GM06990 (cell line): ENCODE measurements around the gene LSM10.

Experiments
- DNase-seq: peaks from one replicate; pipeline ENCODE4 v3.0.0-alpha.2; 2011; ENCODE audit not compliant: insufficient read length; ENCODE audit errors: extremely low read depth
- H3K27me3 ChIP-seq: replicated peaks from 2 replicates; pipeline ENCODE4 v1.6.0; 2011; ENCODE audit warnings: low read length; ENCODE audit not compliant: control insufficient read depth, insufficient read depth
- H3K36me3 ChIP-seq: 2 replicates; pipeline ENCODE4 v1.5.1; 2011; ENCODE audit warnings: low read length; ENCODE audit not compliant: control insufficient read depth, insufficient read depth
- H3K4me3 ChIP-seq: replicated peaks from 2 replicates; pipeline ENCODE4 v1.5.1; 2011; ENCODE audit warnings: low read depth, mild to moderate bottlenecking, control low read depth, low read length
- TF ChIP-seq, protein P1 (sequence below): IDR thresholded peaks from 2 replicates; pipeline ENCODE4 v1.5.1; 2011; ENCODE audit warnings: low read length, control low read depth, mild to moderate bottlenecking, inconsistent platforms; ENCODE audit not compliant: insufficient read depth, poor library complexity, severe bottlenecking

Gene LSM10

DNA sequence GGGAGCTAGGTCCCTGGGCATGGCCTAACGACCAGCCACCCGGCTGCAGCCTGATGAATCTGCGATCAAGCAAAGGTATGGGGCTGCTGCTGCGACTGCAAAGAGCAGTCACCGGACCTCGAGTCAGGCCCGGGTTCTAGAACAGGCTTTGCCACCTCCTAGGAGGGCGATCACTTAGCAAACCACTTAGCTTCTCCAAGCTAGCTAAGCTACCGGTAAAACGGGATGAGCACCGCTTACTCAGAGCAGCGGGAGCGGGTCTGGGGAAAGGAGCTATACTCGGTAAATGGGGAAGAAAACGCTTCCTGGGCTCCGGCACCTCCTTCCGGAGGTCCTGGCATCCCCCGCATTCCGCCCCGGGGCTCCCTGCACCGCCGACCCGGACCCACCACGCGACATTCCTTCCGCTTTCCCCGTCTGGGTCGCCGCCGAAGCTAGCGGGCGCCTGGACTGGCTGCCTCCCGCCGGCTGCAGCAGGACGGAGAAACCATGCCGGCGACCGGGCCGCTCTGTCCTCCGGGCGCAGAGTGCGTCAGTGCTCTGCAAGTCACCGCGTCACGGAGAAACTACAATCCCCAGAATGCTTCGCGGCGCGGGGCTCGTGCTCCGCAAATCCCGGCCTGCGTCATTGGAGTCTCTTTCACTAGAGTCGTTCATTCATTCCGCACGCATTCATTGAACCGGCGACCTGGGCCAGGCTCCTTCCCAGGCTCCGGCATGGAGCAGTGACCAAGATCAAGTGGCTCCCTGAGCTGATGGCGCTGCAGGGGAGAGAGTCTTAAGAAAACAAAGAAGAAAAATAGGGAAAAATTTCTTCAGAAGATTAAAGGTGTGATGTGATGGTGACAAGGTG, at the start of gene LSM10:
Gene LSM10, minus strand, starts transcription at position 531 of the 853 bp plus-strand sequence. CDS start 3,779 bp downstream, outside the sequence.
- peak; percentile 90 for DNase-seq
- peaks cover 6% of the 10 kb centered on the region for H3K36me3 ChIP-seq
- H3K4me3 ChIP-seq, result peak within 1 kb of the TSS; percentile 81
- H3K27me3 ChIP-seq, result no peaks in the 10 kb centered on the region
- TF ChIP-seq, protein P1, sequence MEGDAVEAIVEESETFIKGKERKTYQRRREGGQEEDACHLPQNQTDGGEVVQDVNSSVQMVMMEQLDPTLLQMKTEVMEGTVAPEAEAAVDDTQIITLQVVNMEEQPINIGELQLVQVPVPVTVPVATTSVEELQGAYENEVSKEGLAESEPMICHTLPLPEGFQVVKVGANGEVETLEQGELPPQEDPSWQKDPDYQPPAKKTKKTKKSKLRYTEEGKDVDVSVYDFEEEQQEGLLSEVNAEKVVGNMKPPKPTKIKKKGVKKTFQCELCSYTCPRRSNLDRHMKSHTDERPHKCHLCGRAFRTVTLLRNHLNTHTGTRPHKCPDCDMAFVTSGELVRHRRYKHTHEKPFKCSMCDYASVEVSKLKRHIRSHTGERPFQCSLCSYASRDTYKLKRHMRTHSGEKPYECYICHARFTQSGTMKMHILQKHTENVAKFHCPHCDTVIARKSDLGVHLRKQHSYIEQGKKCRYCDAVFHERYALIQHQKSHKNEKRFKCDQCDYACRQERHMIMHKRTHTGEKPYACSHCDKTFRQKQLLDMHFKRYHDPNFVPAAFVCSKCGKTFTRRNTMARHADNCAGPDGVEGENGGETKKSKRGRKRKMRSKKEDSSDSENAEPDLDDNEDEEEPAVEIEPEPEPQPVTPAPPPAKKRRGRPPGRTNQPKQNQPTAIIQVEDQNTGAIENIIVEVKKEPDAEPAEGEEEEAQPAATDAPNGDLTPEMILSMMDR, result no peak

GRCh38 chr1:36447450-36447849, 49.7 kb upstream of the LSM10 start:
- DNase-seq, result no peak
- H3K36me3 ChIP-seq, result no peaks in the 10 kb centered on the region
- H3K27me3 ChIP-seq, result no peaks in the 10 kb centered on the region
- TF ChIP-seq, protein P1, result no peak
- H3K4me3 ChIP-seq, result no peak overlapping the region

DNA sequence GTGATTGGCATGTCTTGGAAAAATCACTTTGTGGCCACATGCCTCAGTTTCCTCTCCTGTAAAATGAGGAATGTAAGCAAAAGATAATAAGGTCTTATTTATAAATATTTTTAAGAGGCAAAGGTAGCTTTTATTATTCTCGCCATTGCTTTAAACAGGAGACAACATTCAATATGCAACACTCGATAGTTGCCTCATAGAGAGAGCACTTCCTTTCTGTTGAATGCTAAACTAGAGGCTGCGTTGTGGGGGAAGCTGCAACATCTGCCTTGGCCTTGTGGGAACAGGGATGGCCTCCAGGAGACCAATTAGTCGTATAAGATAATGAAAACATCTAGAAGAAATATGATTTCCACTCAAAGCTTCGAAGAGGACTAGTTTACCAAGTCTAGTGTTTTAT, 49.0 kb upstream of the LSM10 start:
- no peaks in the 10 kb centered on the region for H3K36me3 ChIP-seq
- no peak for DNase-seq
- TF ChIP-seq, protein P1, result no peak

DNA sequence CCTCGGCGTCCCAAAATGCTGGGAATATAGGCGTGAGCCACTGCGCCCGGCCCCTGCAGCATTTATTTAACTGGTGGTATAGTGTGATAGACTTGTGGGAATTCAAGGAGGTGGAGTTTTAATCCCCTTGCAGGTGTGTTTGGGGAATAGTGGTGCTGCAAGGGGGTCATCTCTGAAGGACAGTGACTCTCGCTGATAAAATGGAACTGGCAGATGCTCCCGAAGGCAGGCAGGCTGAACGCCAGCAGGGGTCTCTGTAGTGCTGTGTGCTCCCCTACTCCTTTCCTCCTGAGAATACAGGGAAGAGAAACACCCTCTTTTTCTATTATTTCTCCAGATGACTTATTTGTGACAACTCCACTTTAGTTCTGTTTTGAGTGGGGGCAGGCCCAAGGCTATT, 48.6 kb upstream of the LSM10 start:
- DNase-seq, result no peak

More for the DNA sequence above, 49.0 kb upstream of the LSM10 start:
- no peak overlapping the region for H3K4me3 ChIP-seq
- H3K27me3 ChIP-seq, result no peaks in the 10 kb centered on the region

GRCh38 chr1:36443297-36443696, 45.6 kb upstream of the LSM10 start:
- TF ChIP-seq, protein P1, result no peak
- Histone ChIP-seq H3K4me3 (no peak overlapping the region), H3K36me3 (no peaks in the 10 kb centered on the region), H3K27me3 (no peaks in the 10 kb centered on the region)
- DNase-seq, result no peak

More for the DNA sequence above, 48.6 kb upstream of the LSM10 start:
- TF ChIP-seq, protein P1, result peak; percentile 46
- no peak overlapping the region for H3K4me3 ChIP-seq
- H3K36me3 ChIP-seq, result no peaks in the 10 kb centered on the region
- H3K27me3 ChIP-seq, result no peaks in the 10 kb centered on the region

DNA sequence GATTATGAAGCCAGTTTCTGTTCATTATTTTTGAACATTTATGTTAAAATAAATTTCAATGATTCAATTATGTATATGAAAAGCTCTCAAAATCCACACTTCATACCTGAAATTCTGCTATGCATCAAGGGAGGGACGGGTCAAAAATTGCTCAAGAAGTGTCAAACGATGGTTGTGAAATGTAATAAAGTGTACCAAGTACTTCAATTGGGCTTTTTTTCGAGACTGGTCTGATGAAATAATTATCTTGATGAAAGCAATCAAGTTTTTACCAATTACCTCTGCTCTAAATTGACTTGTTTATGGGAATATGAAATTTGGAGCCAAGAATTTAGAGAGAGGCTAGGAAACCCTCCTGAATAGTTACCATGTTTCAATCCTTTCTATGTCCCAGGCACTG, 44.6 kb upstream of the LSM10 start:
- H3K36me3 ChIP-seq, result no peaks in the 10 kb centered on the region
- no peak overlapping the region for H3K4me3 ChIP-seq
- no peaks in the 10 kb centered on the region for H3K27me3 ChIP-seq
- no peak for DNase-seq
- TF ChIP-seq, protein P1, result no peak
